HEK293 (cell line): ENCODE data around the gene PPIL6.

Experiments
- AEBP2 ChIP-seq: fragments of 450-650 bp; formaldehyde crosslinking; IDR thresholded peaks from 2 replicates; pipeline ENCODE4 v1.5.1; 2016; ENCODE audit warnings: missing biosample characterization, missing genetic modification characterization, borderline replicate concordance
- BCL11A ChIP-seq: fragments of 450-650 bp; formaldehyde crosslinking; IDR thresholded peaks from 2 replicates; pipeline ENCODE4 v1.5.1; 2016; ENCODE audit warnings: low read depth, missing biosample characterization, missing genetic modification characterization
- BCL6B ChIP-seq: fragments of 450-650 bp; formaldehyde crosslinking; IDR thresholded peaks from 2 replicates; pipeline ENCODE4 v1.5.1; 2017; ENCODE audit warnings: missing biosample characterization, missing genetic modification characterization
- EGR2 ChIP-seq: fragments of 450-650 bp; formaldehyde crosslinking; IDR thresholded peaks from 2 replicates; pipeline ENCODE4 v1.5.1; 2016; ENCODE audit warnings: low read depth, missing biosample characterization, missing genetic modification characterization
- GLIS2 ChIP-seq: fragments of 450-650 bp; formaldehyde crosslinking; IDR thresholded peaks from 2 replicates; pipeline ENCODE4 v1.5.1; 2016; ENCODE audit warnings: missing biosample characterization, missing genetic modification characterization
- PBX3 ChIP-seq: sonication (generic); formaldehyde crosslinking; IDR thresholded peaks from 2 replicates; pipeline ENCODE4 v1.8.1; 2022; ENCODE audit warnings: mild to moderate bottlenecking, moderate library complexity, missing genetic modification reagents
- REPIN1 ChIP-seq: fragments of 450-650 bp; formaldehyde crosslinking; IDR thresholded peaks from 2 replicates; pipeline ENCODE4 v1.5.1; 2017; ENCODE audit warnings: missing biosample characterization, missing genetic modification characterization, low read depth
- SP7 ChIP-seq: fragments of 450-650 bp; formaldehyde crosslinking; IDR thresholded peaks from 2 replicates; pipeline ENCODE4 v1.5.1; 2016; ENCODE audit warnings: missing biosample characterization, missing genetic modification characterization
- ZBTB44 ChIP-seq: fragments of 450-650 bp; IDR thresholded peaks from 2 replicates; pipeline ENCODE4 v1.5.1; 2018; ENCODE audit warnings: missing biosample characterization, mild to moderate bottlenecking, missing genetic modification characterization
- ZFHX2 ChIP-seq: fragments of 450-650 bp; formaldehyde crosslinking; conservative IDR thresholded peaks from 2 replicates; pipeline ENCODE4 v1.5.1; 2016; ENCODE audit warnings: missing biosample characterization, missing genetic modification characterization
- ZFP37 ChIP-seq: fragments of 450-650 bp; formaldehyde crosslinking; IDR thresholded peaks from 2 replicates; pipeline ENCODE4 v1.5.1; 2016; ENCODE audit warnings: missing biosample characterization, missing genetic modification characterization
- ZFP69B ChIP-seq: fragments of 450-650 bp; formaldehyde crosslinking; IDR thresholded peaks from 2 replicates; pipeline ENCODE4 v1.5.1; 2016; ENCODE audit warnings: missing biosample characterization, missing genetic modification characterization
- ZNF138 ChIP-seq: fragments of 450-650 bp; formaldehyde crosslinking; IDR thresholded peaks from 2 replicates; pipeline ENCODE4 v1.5.1; 2016; ENCODE audit warnings: missing biosample characterization, missing genetic modification characterization, borderline replicate concordance
- ZNF146 ChIP-seq: fragments of 450-650 bp; formaldehyde crosslinking; IDR thresholded peaks from 2 replicates; pipeline ENCODE4 v1.5.1; 2016; ENCODE audit warnings: missing biosample characterization, missing genetic modification characterization
- ZNF169 ChIP-seq: fragments of 450-650 bp; formaldehyde crosslinking; IDR thresholded peaks from 2 replicates; pipeline ENCODE4 v1.5.1; 2016; ENCODE audit warnings: missing biosample characterization, missing genetic modification characterization
- ZNF280D ChIP-seq: fragments of 450-650 bp; formaldehyde crosslinking; IDR thresholded peaks from 2 replicates; pipeline ENCODE4 v1.5.1; 2016; ENCODE audit warnings: missing biosample characterization, missing genetic modification characterization
- ZNF366 ChIP-seq: fragments of 450-650 bp; formaldehyde crosslinking; conservative IDR thresholded peaks from 2 replicates; pipeline ENCODE4 v1.5.1; 2016; ENCODE audit warnings: missing biosample characterization, missing genetic modification characterization
- ZNF423 ChIP-seq: fragments of 450-650 bp; formaldehyde crosslinking; IDR thresholded peaks from 2 replicates; pipeline ENCODE4 v1.5.1; 2016; ENCODE audit warnings: missing biosample characterization, missing genetic modification characterization
- ZNF501 ChIP-seq: fragments of 450-650 bp; formaldehyde crosslinking; IDR thresholded peaks from 2 replicates; pipeline ENCODE4 v1.5.1; 2016; ENCODE audit warnings: missing biosample characterization, missing genetic modification characterization
- ZNF510 ChIP-seq: fragments of 450-650 bp; formaldehyde crosslinking; IDR thresholded peaks from 2 replicates; pipeline ENCODE4 v1.5.1; 2018; ENCODE audit warnings: mild to moderate bottlenecking, missing genetic modification characterization, missing biosample characterization; ENCODE audit not compliant: insufficient replicate concordance
- ZNF585B ChIP-seq: fragments of 450-650 bp; formaldehyde crosslinking; IDR thresholded peaks from 2 replicates; pipeline ENCODE4 v1.5.1; 2016; ENCODE audit warnings: missing biosample characterization, missing genetic modification characterization
- ZNF623 ChIP-seq: fragments of 450-650 bp; formaldehyde crosslinking; IDR thresholded peaks from 2 replicates; pipeline ENCODE4 v1.5.1; 2016; ENCODE audit warnings: missing biosample characterization, missing genetic modification characterization
- ZNF629 ChIP-seq: fragments of 450-650 bp; formaldehyde crosslinking; IDR thresholded peaks from 2 replicates; pipeline ENCODE4 v1.5.1; 2017; ENCODE audit warnings: missing biosample characterization, missing genetic modification characterization
- ZNF658 ChIP-seq: fragments of 450-650 bp; formaldehyde crosslinking; IDR thresholded peaks from 2 replicates; pipeline ENCODE4; 2016; ENCODE audit warnings: missing biosample characterization, missing genetic modification characterization
- ZNF747 ChIP-seq: fragments of 450-650 bp; formaldehyde crosslinking; IDR thresholded peaks from 2 replicates; pipeline ENCODE4 v1.5.1; 2016; ENCODE audit warnings: missing biosample characterization, missing genetic modification characterization
- TF ChIP-seq, protein P1 (sequence below): fragments of 450-650 bp; formaldehyde crosslinking; IDR thresholded peaks from 2 replicates; pipeline ENCODE4 v1.5.1; 2016; ENCODE audit warnings: missing biosample characterization, missing genetic modification characterization

The PPIL6 gene

DNA sequence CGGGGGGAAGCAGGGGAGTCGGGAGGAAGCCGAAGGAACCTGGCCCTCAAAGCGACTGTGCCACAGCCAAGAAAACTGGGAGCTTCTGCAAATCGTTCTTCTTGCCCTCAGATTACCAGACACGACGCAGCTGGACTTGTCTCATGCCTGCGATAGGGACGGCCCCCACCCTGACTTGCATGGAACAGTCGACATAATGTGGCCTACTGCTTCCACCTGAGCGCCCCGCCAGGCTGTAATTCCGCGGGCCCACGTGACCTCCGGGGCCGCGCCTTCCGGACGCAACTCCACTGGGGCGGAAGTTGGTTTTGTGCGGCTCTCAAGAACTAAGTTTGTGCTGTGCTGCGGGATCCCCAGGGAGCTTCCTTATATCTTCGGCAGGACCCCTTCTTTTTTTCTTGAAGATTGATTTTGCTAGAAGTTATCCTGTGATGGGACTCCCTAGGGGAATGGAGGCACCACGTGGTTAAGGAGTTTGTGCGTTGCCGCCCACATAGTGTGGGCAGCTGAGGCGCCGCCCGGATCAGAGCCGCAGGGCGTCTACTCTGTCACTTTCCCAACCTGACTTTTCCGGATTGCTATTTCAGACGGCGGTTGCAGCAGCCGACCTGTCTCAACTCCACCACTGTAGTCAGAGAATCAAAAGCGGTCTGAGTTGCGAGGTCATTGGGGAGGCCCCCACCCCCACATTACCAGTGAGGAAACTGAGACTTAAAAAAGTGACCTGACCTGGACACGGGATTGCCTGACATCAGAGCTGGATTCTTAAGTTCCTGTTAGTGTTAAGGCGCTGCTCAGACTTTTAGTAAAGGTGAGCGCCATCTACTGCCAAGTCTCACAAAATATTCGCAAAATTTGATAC, 57.6 kb downstream of the PPIL6 start (continued):
- TF ChIP-seq ZNF169 (tag by site-specific recombination) = no peak
- no peak for TF ChIP-seq ZFP37 (tag by site-specific recombination)
- peak; percentile 74 for TF ChIP-seq EGR2 (tag by site-specific recombination)
- peak; percentile 90; the same call in 1 of the 2 replicates for TF ChIP-seq SP7
- no peak for TF ChIP-seq ZBTB44 (tag by site-specific recombination)
- TF ChIP-seq AEBP2 (tag by site-specific recombination) = no peak
- no peak for TF ChIP-seq ZNF585B
- TF ChIP-seq ZNF280D = no peak
- peak; percentile 55 for TF ChIP-seq GLIS2
- no peak for TF ChIP-seq ZNF658 (tag by site-specific recombination)
- no peak for TF ChIP-seq ZNF423 (tag by site-specific recombination)
- no peak for TF ChIP-seq PBX3
- peak; percentile 74 for TF ChIP-seq ZNF629
- TF ChIP-seq ZNF138 (tag by site-specific recombination) = no peak
- peak; percentile 83 for TF ChIP-seq ZFHX2 (tag by site-specific recombination)
- peak; percentile 3; the same call in 1 of the 2 replicates for TF ChIP-seq ZNF623 (tag by site-specific recombination)
- TF ChIP-seq REPIN1 (tag by site-specific recombination) = no peak
- TF ChIP-seq BCL11A = no peak
- TF ChIP-seq ZNF366 (tag by site-specific recombination) = 0 out of 2 replicates have a peak, but pooled peaks have one; percentile 31
- no peak; the same call in 1 of the 2 replicates for TF ChIP-seq ZFP69B (tag by site-specific recombination)
- TF ChIP-seq ZNF146 (tag by site-specific recombination) = no peak
- TF ChIP-seq, protein P1, sequence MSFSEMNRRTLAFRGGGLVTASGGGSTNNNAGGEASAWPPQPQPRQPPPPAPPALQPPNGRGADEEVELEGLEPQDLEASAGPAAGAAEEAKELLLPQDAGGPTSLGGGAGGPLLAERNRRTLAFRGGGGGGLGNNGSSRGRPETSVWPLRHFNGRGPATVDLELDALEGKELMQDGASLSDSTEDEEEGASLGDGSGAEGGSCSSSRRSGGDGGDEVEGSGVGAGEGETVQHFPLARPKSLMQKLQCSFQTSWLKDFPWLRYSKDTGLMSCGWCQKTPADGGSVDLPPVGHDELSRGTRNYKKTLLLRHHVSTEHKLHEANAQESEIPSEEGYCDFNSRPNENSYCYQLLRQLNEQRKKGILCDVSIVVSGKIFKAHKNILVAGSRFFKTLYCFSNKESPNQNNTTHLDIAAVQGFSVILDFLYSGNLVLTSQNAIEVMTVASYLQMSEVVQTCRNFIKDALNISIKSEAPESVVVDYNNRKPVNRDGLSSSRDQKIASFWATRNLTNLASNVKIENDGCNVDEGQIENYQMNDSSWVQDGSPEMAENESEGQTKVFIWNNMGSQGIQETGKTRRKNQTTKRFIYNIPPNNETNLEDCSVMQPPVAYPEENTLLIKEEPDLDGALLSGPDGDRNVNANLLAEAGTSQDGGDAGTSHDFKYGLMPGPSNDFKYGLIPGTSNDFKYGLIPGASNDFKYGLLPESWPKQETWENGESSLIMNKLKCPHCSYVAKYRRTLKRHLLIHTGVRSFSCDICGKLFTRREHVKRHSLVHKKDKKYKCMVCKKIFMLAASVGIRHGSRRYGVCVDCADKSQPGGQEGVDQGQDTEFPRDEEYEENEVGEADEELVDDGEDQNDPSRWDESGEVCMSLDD (tag by site-specific recombination) = peak; percentile 35; the same call in 1 of the 2 replicates
- TF ChIP-seq BCL6B (tag by site-specific recombination) = no peak
- TF ChIP-seq ZNF510 (tag by site-specific recombination) = no peak
- TF ChIP-seq ZNF747 (tag by site-specific recombination) = no peak
- TF ChIP-seq ZNF501 = peak; percentile 93; the same call in 1 of the 2 replicates
